Muscle layer of duodenum (tissue), 2 donors: ENCODE results near the gene ITSN1.
"Not testable (repeated sequence)": the region's sequence is repeated elsewhere in the genome, so short reads cannot be mapped to it uniquely, and the experiment has no call there.

Experiments used
- H3K27ac ChIP-seq: one replicate; pipeline ENCODE4 v1.7.0; 2013; ENCODE audit warnings: mild to moderate bottlenecking, low read length
- H3K27me3 ChIP-seq: one replicate; pipeline ENCODE4 v1.7.0; 2013; ENCODE audit warnings: low read depth, mild to moderate bottlenecking, control low read depth, low read length
- H3K36me3 ChIP-seq, 2 donors: one replicate each; pipeline ENCODE4 v1.7.0; 2013; ENCODE audit warnings: low read length in 2 of 2, control low read depth in 1 of 2, mild to moderate bottlenecking in 1 of 2; ENCODE audit not compliant: insufficient read depth in 2 of 2, control insufficient read depth in 1 of 2
- H3K4me1 ChIP-seq, 2 donors: one replicate each; pipeline ENCODE4 v1.7.0; 2013; ENCODE audit warnings: low read length in 2 of 2, mild to moderate bottlenecking in 2 of 2, control low read depth in 1 of 2, moderate library complexity in 1 of 2; ENCODE audit not compliant: insufficient read depth in 2 of 2, control insufficient read depth in 1 of 2
- H3K4me3 ChIP-seq, 2 donors: one replicate each; pipeline ENCODE4 v1.7.0; 2013; ENCODE audit warnings: low read length in 2 of 2, low read depth in 1 of 2, mild to moderate bottlenecking in 1 of 2
- H3K9me3 ChIP-seq, 2 donors: one replicate each; pipeline ENCODE4 v1.7.0; 2013; ENCODE audit warnings: low read length in 2 of 2, control low read depth in 1 of 2, mild to moderate bottlenecking in 1 of 2; ENCODE audit not compliant: control insufficient read depth in 1 of 2
- donor health status: healthy.

The ITSN1 gene

GRCh38 chr21:33667636-33668035 is 25.3 kb downstream of the ITSN1 start:
- H3K9me3 ChIP-seq, result no peaks in the 10 kb centered on the region
- peaks cover 0 to 6% of the 10 kb centered on the region in 2 donors for H3K4me1 ChIP-seq
- H3K4me3 ChIP-seq, result no peak overlapping the region
- no peaks in the 10 kb centered on the region for H3K27me3 ChIP-seq
- H3K36me3 ChIP-seq, result no peaks in the 10 kb centered on the region
- no peak overlapping the region for H3K27ac ChIP-seq

GRCh38 chr21:33668180-33668579 is 25.9 kb downstream of the ITSN1 start:
- no peak overlapping the region for H3K4me3 ChIP-seq
- no peaks in the 10 kb centered on the region for H3K36me3 ChIP-seq
- no peak overlapping the region for H3K27ac ChIP-seq
- no peaks in the 10 kb centered on the region for H3K27me3 ChIP-seq
- H3K9me3 ChIP-seq, result no peaks in the 10 kb centered on the region
- H3K4me1 ChIP-seq, result peaks cover 0 to 6% of the 10 kb centered on the region in 2 donors

GRCh38 chr21:33668620-33669019 is 26.3 kb downstream of the ITSN1 start:
- H3K9me3 ChIP-seq, result no peaks in the 10 kb centered on the region
- no peaks in the 10 kb centered on the region for H3K27me3 ChIP-seq
- peaks cover 0 to 6% of the 10 kb centered on the region in 2 donors for H3K4me1 ChIP-seq
- no peaks in the 10 kb centered on the region for H3K36me3 ChIP-seq
- no peak overlapping the region for H3K27ac ChIP-seq
- no peak overlapping the region for H3K4me3 ChIP-seq

GRCh38 chr21:33670076-33670978 is 28.0 kb downstream of the ITSN1 start:
- Histone ChIP-seq H3K27ac (no peak overlapping the region), H3K4me1 (peaks cover 0 to 6% of the 10 kb centered on the region in 2 donors), H3K36me3 (no peaks in the 10 kb centered on the region), H3K27me3 (no peaks in the 10 kb centered on the region), H3K9me3 (no peaks in the 10 kb centered on the region), H3K4me3 (no peak overlapping the region)

- H3K36me3 ChIP-seq, result no peaks in the 10 kb centered on the region
- H3K9me3 ChIP-seq, result no peaks in the 10 kb centered on the region
- H3K27me3 ChIP-seq, result no peaks in the 10 kb centered on the region
- no peak overlapping the region for H3K4me3 ChIP-seq
- H3K27ac ChIP-seq, result no peak overlapping the region
- peaks cover 0 to 6% of the 10 kb centered on the region in 2 donors for H3K4me1 ChIP-seq
Measured at GRCh38 chr21:33673473-33673872, 31.2 kb downstream of the ITSN1 start.

- Histone ChIP-seq H3K27ac (no peak overlapping the region), H3K9me3 (no peaks in the 10 kb centered on the region), H3K36me3 (no peaks in the 10 kb centered on the region), H3K27me3 (no peaks in the 10 kb centered on the region), H3K4me1 (peaks cover 0 to 8% of the 10 kb centered on the region in 2 donors), H3K4me3 (no peak overlapping the region)
Measured at GRCh38 chr21:33674226-33674625, 31.9 kb downstream of the ITSN1 start.

GRCh38 chr21:33676666-33677065 is 34.4 kb downstream of the ITSN1 start:
- H3K4me1 ChIP-seq, H3K36me3 ChIP-seq, H3K27me3 ChIP-seq, H3K4me3 ChIP-seq, H3K27ac ChIP-seq, H3K9me3 ChIP-seq: not testable (repeated sequence)

GRCh38 chr21:33677450-33677849 is 35.1 kb downstream of the ITSN1 start:
- no peaks in the 10 kb centered on the region for H3K9me3 ChIP-seq
- H3K27me3 ChIP-seq, result no peaks in the 10 kb centered on the region

GRCh38 chr21:33680870-33681269 is 38.6 kb downstream of the ITSN1 start:
- H3K36me3 ChIP-seq, result no peaks in the 10 kb centered on the region
- H3K4me1 ChIP-seq, result peaks cover 10 to 37% of the 10 kb centered on the region in 2 donors
- no peak overlapping the region for H3K27ac ChIP-seq
- no peaks in the 10 kb centered on the region for H3K9me3 ChIP-seq
- no peaks in the 10 kb centered on the region for H3K27me3 ChIP-seq
- H3K4me3 ChIP-seq, result no peak overlapping the region

More at GRCh38 chr21:33677450-33677849, 35.1 kb downstream of the ITSN1 start:
- Histone ChIP-seq H3K4me3 (no peak overlapping the region), H3K27ac (no peak overlapping the region), H3K4me1 (peaks cover 0 to 8% of the 10 kb centered on the region in 2 donors), H3K36me3 (no peaks in the 10 kb centered on the region)

GRCh38 chr21:33682992-33683627 is 40.8 kb downstream of the ITSN1 start:
- Histone ChIP-seq H3K36me3 (no peaks in the 10 kb centered on the region), H3K27ac (no peak overlapping the region), H3K4me3 (no peak overlapping the region), H3K27me3 (no peaks in the 10 kb centered on the region), H3K4me1 (peaks cover 11 to 43% of the 10 kb centered on the region in 2 donors), H3K9me3 (no peaks in the 10 kb centered on the region)

- Histone ChIP-seq H3K9me3 (no peaks in the 10 kb centered on the region), H3K27ac (no peak overlapping the region), H3K36me3 (no peaks in the 10 kb centered on the region), H3K4me1 (peaks cover 11 to 35% of the 10 kb centered on the region in 2 donors), H3K4me3 (no peak overlapping the region), H3K27me3 (no peaks in the 10 kb centered on the region)
Measured at GRCh38 chr21:33684068-33684467, 41.8 kb downstream of the ITSN1 start.
